ENCODE data around the gene APOBEC4.

GRCh38 chr1:183638649-183639387 lies 14.3 kb downstream of the APOBEC4 start:
- TF ChIP-seq ZNF512 (CRISPR knock-in tag; IDR thresholded peaks at IDR 0.05): no peak
- no peak for TF ChIP-seq CHD4 (IDR thresholded peaks at IDR 0.05; ENCODE audit: borderline replicate concordance, low read length)
- no peak for TF ChIP-seq STAT5B (CRISPR knock-in tag; IDR thresholded peaks at IDR 0.05)
- TF ChIP-seq SIX1 (CRISPR knock-in tag; IDR thresholded peaks at IDR 0.05; ENCODE audit: borderline replicate concordance): no peak
- no peak for TF ChIP-seq CTCF (CRISPR knock-in tag; IDR thresholded peaks at IDR 0.05)
- no peak for TF ChIP-seq HINFP (CRISPR knock-in tag; IDR thresholded peaks at IDR 0.05; ENCODE audit: low read depth)
- TF ChIP-seq YY1 (IDR thresholded peaks at IDR 0.05; ENCODE audit: insufficient read depth, insufficient replicate concordance, low read depth, low read length): no peak
- TF ChIP-seq KIAA2018 (CRISPR knock-in tag; IDR thresholded peaks at IDR 0.05; ENCODE audit: borderline replicate concordance): no peak
- no peak for TF ChIP-seq TSC22D2 (CRISPR knock-in tag; IDR thresholded peaks at IDR 0.05; ENCODE audit: borderline replicate concordance)
- TF ChIP-seq ZNF841 (CRISPR knock-in tag; IDR thresholded peaks at IDR 0.05; ENCODE audit: borderline replicate concordance): no peak
- no peak for TF ChIP-seq ZNF160 (CRISPR knock-in tag; IDR thresholded peaks at IDR 0.05)
- no peak for TF ChIP-seq ATF7 (IDR thresholded peaks at IDR 0.05)
- no peak for TF ChIP-seq ATF7 (CRISPR knock-in tag; IDR thresholded peaks at IDR 0.05)
- no peak for TF ChIP-seq ZNF362 (CRISPR knock-in tag; IDR thresholded peaks at IDR 0.05; ENCODE audit: borderline replicate concordance)
- no peak for TF ChIP-seq SP1 (IDR thresholded peaks at IDR 0.05)
- TF ChIP-seq SP1 (CRISPR knock-in tag; IDR thresholded peaks at IDR 0.05): no peak
